HepG2 (cell line): ENCODE measurements around the gene PPP1R12B. TPM values are rescaled to one million over a fixed set of nuclear protein-coding genes. Genes with fewer than 3 reads are reported as not detected.
"Not testable (repeated sequence)": the region's sequence is repeated elsewhere in the genome, so short reads cannot be mapped to it uniquely, and the experiment has no call there.

ENCODE experiments used
- ATAC-seq: fragments of 200-7000 bp; cut with Tn5 transposase; 3 replicates; pipeline ENCODE4 v1.9.1; 2020; ENCODE audit warnings: mild to moderate bottlenecking, moderate library complexity
- BruUV-seq: library from RNA; stranded (reverse); fragments of 400-500 nt; replicated peaks from 2 replicates; lab custom pipeline; 2021; lab: Mats Ljungman, UMichigan
- CTCF ChIA-PET: fragments of 300-600 bp; formaldehyde crosslinking; extraction: SDS; loops from one replicate; lab custom pipeline; 2021; ENCODE audit warnings: low total read pairs, inconsistent platforms, low intra/inter-chr PET ratio; lab: Yijun Ruan, JAX
- POLR2A ChIA-PET: fragments of 350-600 bp; sonication (Branson Sonifier 250); formaldehyde crosslinking; loops from one replicate; lab custom pipeline; 2020; ENCODE audit warnings: antibody characterized with exemption, inconsistent platforms; lab: Yijun Ruan, JAX
- DNase-seq: peaks from one replicate; pipeline ENCODE4 v3.0.0-alpha.2; 2015; ENCODE audit warnings: low spot score
- FAIRE-seq: peaks from 3 replicates; lab custom pipeline; 2011; peaks lifted over from hg19 to GRCh38; lab: Jason Lieb, UNC
- H2AFZ ChIP-seq: one replicate; pipeline ENCODE4 v1.6.1; 2011; ENCODE audit warnings: low read length, inconsistent platforms
- H3K27ac ChIP-seq: fragments of 300-600 bp; 3 replicates; pipeline ENCODE4 v1.8.0; 2011; ENCODE audit warnings: mixed run types, mild to moderate bottlenecking, mixed read lengths, low read length, inconsistent platforms; ENCODE audit not compliant: insufficient read depth; ENCODE audit errors: extremely low read length
- H3K27me3 ChIP-seq, 2 experiments: fragments of 200-600 bp in 1 of 2; 2 replicates in 1 of 2; 3 replicates in 1 of 2; pipeline versions ENCODE4 v1.6.0 to v1.8.0; 2011; ENCODE audit warnings: low read length in 2 of 2, mild to moderate bottlenecking in 2 of 2, moderate library complexity in 2 of 2, inconsistent platforms in 1 of 2; ENCODE audit not compliant: insufficient read depth in 2 of 2, control insufficient read depth in 1 of 2
- H3K36me3 ChIP-seq, 2 experiments: fragments of 200-600 bp in 1 of 2; replicated peaks in 1 of 2; 2 replicates in 1 of 2; 3 replicates in 1 of 2; pipeline versions ENCODE4 v1.5.1 to v1.8.0; 2011; ENCODE audit warnings: low read length in 2 of 2, inconsistent platforms in 1 of 2; ENCODE audit not compliant: insufficient read depth in 2 of 2, control insufficient read depth in 1 of 2
- H3K4me1 ChIP-seq: 2 replicates; pipeline ENCODE4 v1.5.1; 2012; ENCODE audit warnings: low read length, inconsistent platforms; ENCODE audit not compliant: insufficient read depth
- H3K4me2 ChIP-seq: 2 replicates; pipeline ENCODE4 v1.6.0; 2011; ENCODE audit warnings: low read depth, low read length, inconsistent platforms
- H3K4me3 ChIP-seq, 3 experiments: fragments of 200-600 bp in 1 of 3; sonication (generic), shearing (Covaris generic) in 1 of 3; replicated peaks in 1 of 3; 2 replicates each; pipeline ENCODE4 v1.5.1; 2011 to 2016; ENCODE audit warnings: low read length in 3 of 3, inconsistent platforms in 2 of 3, low read depth in 2 of 3, mild to moderate bottlenecking in 2 of 3, control low read depth in 1 of 3, mixed read lengths in 1 of 3; ENCODE audit not compliant: insufficient read depth in 1 of 3
- H3K79me2 ChIP-seq: one replicate; pipeline ENCODE4 v1.6.1; 2011; ENCODE audit warnings: low read length, inconsistent platforms; ENCODE audit not compliant: insufficient read depth
- H3K9ac ChIP-seq: 2 replicates; pipeline ENCODE4 v1.6.0; 2011; ENCODE audit warnings: mild to moderate bottlenecking, low read depth, low read length, inconsistent platforms; ENCODE audit not compliant: insufficient read depth
- H3K9me3 ChIP-seq: 2 replicates; pipeline ENCODE4 v1.5.1; 2012; ENCODE audit warnings: mild to moderate bottlenecking, low read length
- H4K20me1 ChIP-seq: 2 replicates; pipeline ENCODE4 v1.6.0; 2011; ENCODE audit warnings: inconsistent platforms, mild to moderate bottlenecking, low read length, moderate library complexity; ENCODE audit not compliant: insufficient read depth
- WGBS: methylation state at CpG from one replicate; pipeline ENCODE4 v1.1.6; 2017; ENCODE audit warnings: low lambda C conversion rate; 5-methylcytosine and 5-hydroxymethylcytosine counted together
- in situ Hi-C: cut with HindIII; loops from 2 replicates; pipeline ENCODE4 v1.10.0; 2017; ENCODE audit warnings: low pct_unique_long_range_greater_than_20kb; ENCODE audit not compliant: extremely low pct_ligation_motif_present
- intact Hi-C: fragments of 100-400 bp; cut with micrococcal nuclease; formaldehyde crosslinking; loops from one replicate; pipeline ENCODE4 v1.10.0; 2022; ENCODE audit not compliant: unreplicated experiment
- polyA plus RNA-seq, 8 experiments: library from polyadenylated mRNA; depleted of rRNA in 3 of 8; stranded (reverse) in 7 of 8; unstranded in 1 of 8; fragments of >200 nt; fragmentation: Illumina TruSeq in 4 of 8; extraction: Trizol in 4 of 8; gene quantifications; 2 replicates each; pipeline versions ENCODE4 v1.2.1 to v1.2.3, GENCODE V29; 2011 to 2016; ENCODE audit warnings: low read depth in 4 of 8, missing spikeins in 1 of 8, mixed read lengths in 1 of 8; ENCODE audit not compliant: insufficient read depth in 1 of 8
- total RNA-seq, 5 experiments: library from RNA; depleted of rRNA; stranded (reverse); fragments of >200 nt; fragmentation: Illumina TruSeq; extraction: Trizol; gene quantifications; 2 replicates each; pipeline ENCODE4 v1.2.3, GENCODE V29; 2016; ENCODE audit warnings: low read depth in 1 of 5

PPP1R12B gene
- total and polyA plus RNA-seq, 2 of the 13 experiments (the other 11 are each of a cell fraction or from before 2014, with no cell fraction given), result 12.0 to 13.6 TPM

GRCh38 chr1:202406896-202407295, 58.4 kb downstream of the PPP1R12B start:
- intact Hi-C loops, BruUV-seq, in situ Hi-C loops, H3K9ac ChIP-seq, CTCF ChIA-PET, H3K27me3 ChIP-seq, ATAC-seq, POLR2A ChIA-PET, H3K9me3 ChIP-seq, H3K79me2 ChIP-seq, H4K20me1 ChIP-seq, DNase-seq, H3K4me3 ChIP-seq, H3K4me1 ChIP-seq, FAIRE-seq, H3K4me2 ChIP-seq, H2AFZ ChIP-seq, H3K27ac ChIP-seq, H3K36me3 ChIP-seq: not testable (repeated sequence)
- 97% methylated on average over 2 of the region's 2 CpGs for WGBS

DNA sequence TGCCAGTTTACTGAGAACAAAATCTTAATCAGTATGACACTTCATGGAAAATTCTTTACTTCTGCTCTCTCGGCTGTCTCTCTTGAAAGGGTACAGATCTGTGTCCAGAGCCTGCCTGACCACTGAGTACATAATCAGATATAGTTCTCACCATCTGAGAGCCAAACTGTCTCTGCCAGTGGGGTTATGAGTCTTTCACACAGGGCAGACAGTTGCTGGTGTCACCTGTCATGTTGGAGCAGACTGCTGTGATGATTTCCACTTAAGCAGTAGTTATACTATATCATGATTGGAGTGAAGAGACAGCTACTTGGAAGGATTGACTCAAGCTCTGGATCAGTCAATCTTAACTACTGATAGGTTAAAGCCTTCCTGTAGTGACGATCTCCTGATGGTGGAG, 58.9 kb downstream of the PPP1R12B start:
- FAIRE-seq, in situ Hi-C loops, ATAC-seq, H3K4me2 ChIP-seq, CTCF ChIA-PET, H3K79me2 ChIP-seq, H3K9me3 ChIP-seq, H3K27me3 ChIP-seq, intact Hi-C loops, POLR2A ChIA-PET, H3K4me1 ChIP-seq, H4K20me1 ChIP-seq, H3K9ac ChIP-seq, BruUV-seq, H3K36me3 ChIP-seq, H2AFZ ChIP-seq, DNase-seq, H3K4me3 ChIP-seq, H3K27ac ChIP-seq: not testable (repeated sequence)
- 94% methylated on average over 2 of the region's 2 CpGs for WGBS

- H3K4me3 ChIP-seq, FAIRE-seq, H3K27ac ChIP-seq: not testable (repeated sequence)
These were observed 61.8 kb downstream of the PPP1R12B start for GRCh38 chr1:202410251-202410650.

GRCh38 chr1:202410854-202411357, 62.4 kb downstream of the PPP1R12B start:
- H3K79me2 ChIP-seq, intact Hi-C loops: not testable (repeated sequence)
- WGBS, result 91% methylated on average over 5 of the region's 5 CpGs

More at GRCh38 chr1:202410251-202410650, 61.8 kb downstream of the PPP1R12B start:
- POLR2A ChIA-PET, H3K27me3 ChIP-seq, H2AFZ ChIP-seq, H3K4me1 ChIP-seq, in situ Hi-C loops, CTCF ChIA-PET, intact Hi-C loops, H3K36me3 ChIP-seq, BruUV-seq, H3K79me2 ChIP-seq, H4K20me1 ChIP-seq, ATAC-seq, H3K9ac ChIP-seq, H3K9me3 ChIP-seq, DNase-seq, H3K4me2 ChIP-seq: not testable (repeated sequence)
- WGBS, result 84% methylated on average over 2 of the region's 2 CpGs

More at GRCh38 chr1:202410854-202411357, 62.4 kb downstream of the PPP1R12B start:
- H3K27ac ChIP-seq, H3K27me3 ChIP-seq, H4K20me1 ChIP-seq, H3K9me3 ChIP-seq, H3K4me1 ChIP-seq, BruUV-seq, H3K4me3 ChIP-seq, DNase-seq, H3K4me2 ChIP-seq, CTCF ChIA-PET, H3K9ac ChIP-seq, in situ Hi-C loops, FAIRE-seq, ATAC-seq, H3K36me3 ChIP-seq, H2AFZ ChIP-seq: not testable (repeated sequence)
- POLR2A ChIA-PET, result interaction anchor here (0.7 kb wide), 1 partner anchor 75 kb away, joined by 3 read pairs; no protein-coding TSS in a partner anchor
